Measurements from ENCODE around the gene CITED1. TPM values are rescaled to one million over a fixed set of nuclear protein-coding genes. Genes with fewer than 3 reads are reported as not detected.

Gene CITED1, protein sequence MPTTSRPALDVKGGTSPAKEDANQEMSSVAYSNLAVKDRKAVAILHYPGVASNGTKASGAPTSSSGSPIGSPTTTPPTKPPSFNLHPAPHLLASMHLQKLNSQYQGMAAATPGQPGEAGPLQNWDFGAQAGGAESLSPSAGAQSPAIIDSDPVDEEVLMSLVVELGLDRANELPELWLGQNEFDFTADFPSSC
- 1 to 10 TPM in 2 of 4 donors, under 1 TPM in 1, not detected in 1; 0.86 to 2.0 (median 1.3) TPM for polyA plus RNA-seq
- long read RNA-seq, donor 1, partial matches to known transcripts = 0 of 3 reads
- long read RNA-seq, donor 1, other reads (novel, unspliced or antisense) = 0 of 3 reads
- long read RNA-seq, donor 2 = 0 reads
- long read RNA-seq, donor 3 = 0 reads
- long read RNA-seq, donor 4 = 0 reads
- long read RNA-seq, donor 5 = 0 reads
- long read RNA-seq, donor 6 = 0 reads
- long read RNA-seq, donor 7, partial matches to known transcripts = 0 of 1 reads
- long read RNA-seq, donor 7, other reads (novel, unspliced or antisense) = 0 of 1 reads
- long read RNA-seq, donor 8, partial matches to known transcripts = 0 of 1 reads
- long read RNA-seq, donor 8, other reads (novel, unspliced or antisense) = 0 of 1 reads
- long read RNA-seq, donor 9 = 0 reads
- long read RNA-seq, donor 10, partial matches to known transcripts = 0 of 4 reads
- long read RNA-seq, donor 10, other reads (novel, unspliced or antisense) = 0 of 4 reads

- Histone ChIP-seq H3K9me3 (ENCODE audit: control insufficient read depth in 2 of 2, insufficient read depth in 1 of 2, low read depth in 1 of 2, low read length in 1 of 2) (no peaks in the 10 kb centered on the region), H3K4me3 (ENCODE audit: low read depth in 1 of 3, low read length in 3 of 3) (peak within 1 kb of the TSS; percentile 36 to 58 (median 45)), H3K27me3 (ENCODE audit: control insufficient read depth in 3 of 3, insufficient read depth in 3 of 3, low read length in 3 of 3) (peaks cover 7 to 55% (median 12%) of the 10 kb centered on the region in 3 donors), H3K36me3 (ENCODE audit: control insufficient read depth in 3 of 3, insufficient read depth in 2 of 3, low read depth in 1 of 3, low read length in 3 of 3) (no peaks in the 10 kb centered on the region), H3K4me1 (ENCODE audit: control insufficient read depth in 3 of 3, insufficient read depth in 2 of 3, low read depth in 1 of 3, low read length in 2 of 3) (peaks cover 0 to 19% (median 0%) of the 10 kb centered on the region in 3 donors), H3K27ac (ENCODE audit: low read depth in 1 of 3, low read length in 2 of 3) (no peak within 1 kb of the TSS)
- FAIRE-seq = no peak
- DNase-seq = peak in 1 of 2 donors; percentile 14
- 0 to 21% (median 6%) methylated on average over 40 to 68 of the region's 68 CpGs for WGBS, 3 donors
These were observed at the start of gene CITED1 for GRCh38 chrX:72305286-72306084. CITED1 (minus strand) TSS chrX:72305914; CDS start chrX:72302869, 3,045 bp downstream.

DNA sequence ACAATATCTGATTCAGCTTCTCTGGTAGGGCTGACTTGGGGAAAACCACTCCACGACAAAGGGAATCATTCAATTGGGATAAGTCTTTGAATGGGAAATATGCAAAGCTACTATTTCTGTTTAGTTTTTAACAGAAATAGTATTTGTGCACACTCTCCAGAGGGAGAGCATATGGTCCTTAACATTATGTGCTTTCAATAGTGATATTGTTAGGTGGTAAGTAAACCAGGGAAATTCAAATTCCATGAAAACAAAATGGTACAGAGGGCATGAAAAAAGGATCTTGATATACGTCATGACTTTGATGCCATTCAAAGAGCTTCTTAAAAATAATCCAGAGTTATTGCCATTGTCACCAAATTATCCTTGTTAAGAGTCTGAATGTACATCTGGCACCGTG is 47.1 kb upstream of the CITED1 start:
- DNase-seq = no peak
- H3K4me3 ChIP-seq (ENCODE audit: low read depth in 1 of 3, low read length in 3 of 3) = no peak overlapping the region
- H3K27ac ChIP-seq (ENCODE audit: low read depth in 1 of 3, low read length in 2 of 3) = no peak overlapping the region
- no peaks in the 10 kb centered on the region for H3K4me1 ChIP-seq (ENCODE audit: control insufficient read depth in 3 of 3, insufficient read depth in 2 of 3, low read depth in 1 of 3, low read length in 2 of 3)
- H3K9me3 ChIP-seq (ENCODE audit: control insufficient read depth in 2 of 2, insufficient read depth in 1 of 2, low read depth in 1 of 2, low read length in 1 of 2) = no peaks in the 10 kb centered on the region
- H3K36me3 ChIP-seq (ENCODE audit: control insufficient read depth in 3 of 3, insufficient read depth in 2 of 3, low read depth in 1 of 3, low read length in 3 of 3) = peaks cover 0 to 12% (median 0%) of the 10 kb centered on the region in 3 donors
- WGBS, 3 donors = 66 to 97% (median 86%) methylated on average over 3 of the region's 3 CpGs
- no peak for FAIRE-seq
- no peaks in the 10 kb centered on the region for H3K27me3 ChIP-seq (ENCODE audit: control insufficient read depth in 3 of 3, insufficient read depth in 3 of 3, low read length in 3 of 3)

- no peak for DNase-seq
These were observed 46.1 kb upstream of the CITED1 start for GRCh38 chrX:72351606-72352334.

GRCh38 chrX:72349190-72349589 is 43.5 kb upstream of the CITED1 start:
- Histone ChIP-seq H3K27me3 (ENCODE audit: control insufficient read depth in 3 of 3, insufficient read depth in 3 of 3, low read length in 3 of 3) (no peaks in the 10 kb centered on the region), H3K27ac (ENCODE audit: low read depth in 1 of 3, low read length in 2 of 3) (no peak overlapping the region), H3K4me3 (ENCODE audit: low read depth in 1 of 3, low read length in 3 of 3) (no peak overlapping the region), H3K4me1 (ENCODE audit: control insufficient read depth in 3 of 3, insufficient read depth in 2 of 3, low read depth in 1 of 3, low read length in 2 of 3) (no peaks in the 10 kb centered on the region), H3K36me3 (ENCODE audit: control insufficient read depth in 3 of 3, insufficient read depth in 2 of 3, low read depth in 1 of 3, low read length in 3 of 3) (peaks cover 0 to 14% (median 0%) of the 10 kb centered on the region in 3 donors), H3K9me3 (ENCODE audit: control insufficient read depth in 2 of 2, insufficient read depth in 1 of 2, low read depth in 1 of 2, low read length in 1 of 2) (no peaks in the 10 kb centered on the region)
- DNase-seq (no peak), FAIRE-seq (no peak)
- WGBS, 3 donors = 53 to 86% (median 77%) methylated on average over 3 of the region's 3 CpGs

More at GRCh38 chrX:72351606-72352334, 46.1 kb upstream of the CITED1 start:
- WGBS, 3 donors = 83 to 88% (median 85%) methylated on average over 5 to 8 of the region's 8 CpGs
- Histone ChIP-seq H3K27ac (ENCODE audit: low read depth in 1 of 3, low read length in 2 of 3) (no peak overlapping the region), H3K27me3 (ENCODE audit: control insufficient read depth in 3 of 3, insufficient read depth in 3 of 3, low read length in 3 of 3) (no peaks in the 10 kb centered on the region), H3K36me3 (ENCODE audit: control insufficient read depth in 3 of 3, insufficient read depth in 2 of 3, low read depth in 1 of 3, low read length in 3 of 3) (peaks cover 0 to 12% (median 0%) of the 10 kb centered on the region in 3 donors), H3K4me1 (ENCODE audit: control insufficient read depth in 3 of 3, insufficient read depth in 2 of 3, low read depth in 1 of 3, low read length in 2 of 3) (no peaks in the 10 kb centered on the region), H3K9me3 (ENCODE audit: control insufficient read depth in 2 of 2, insufficient read depth in 1 of 2, low read depth in 1 of 2, low read length in 1 of 2) (no peaks in the 10 kb centered on the region), H3K4me3 (ENCODE audit: low read depth in 1 of 3, low read length in 3 of 3) (no peak overlapping the region)
- no peak for FAIRE-seq

- DNase-seq (no peak), FAIRE-seq (no peak)
- no peaks in the 10 kb centered on the region for H3K27me3 ChIP-seq (ENCODE audit: control insufficient read depth in 3 of 3, insufficient read depth in 3 of 3, low read length in 3 of 3)
- no peak overlapping the region for H3K4me3 ChIP-seq (ENCODE audit: low read depth in 1 of 3, low read length in 3 of 3)
- 86 to 91% (median 91%) methylated on average over 5 of the region's 5 CpGs for WGBS, 3 donors
- H3K27ac ChIP-seq (ENCODE audit: low read depth in 1 of 3, low read length in 2 of 3) = no peak overlapping the region
- H3K36me3 ChIP-seq (ENCODE audit: control insufficient read depth in 3 of 3, insufficient read depth in 2 of 3, low read depth in 1 of 3, low read length in 3 of 3) = peaks cover 0 to 14% (median 0%) of the 10 kb centered on the region in 3 donors
- H3K4me1 ChIP-seq (ENCODE audit: control insufficient read depth in 3 of 3, insufficient read depth in 2 of 3, low read depth in 1 of 3, low read length in 2 of 3) = no peaks in the 10 kb centered on the region
- no peaks in the 10 kb centered on the region for H3K9me3 ChIP-seq (ENCODE audit: control insufficient read depth in 2 of 2, insufficient read depth in 1 of 2, low read depth in 1 of 2, low read length in 1 of 2)
These were observed 42.7 kb upstream of the CITED1 start for GRCh38 chrX:72348247-72348979.

- Histone ChIP-seq H3K27me3 (ENCODE audit: control insufficient read depth in 3 of 3, insufficient read depth in 3 of 3, low read length in 3 of 3) (no peaks in the 10 kb centered on the region), H3K36me3 (ENCODE audit: control insufficient read depth in 3 of 3, insufficient read depth in 2 of 3, low read depth in 1 of 3, low read length in 3 of 3) (peaks cover 0 to 14% (median 0%) of the 10 kb centered on the region in 3 donors), H3K9me3 (ENCODE audit: control insufficient read depth in 2 of 2, insufficient read depth in 1 of 2, low read depth in 1 of 2, low read length in 1 of 2) (no peaks in the 10 kb centered on the region), H3K4me3 (ENCODE audit: low read depth in 1 of 3, low read length in 3 of 3) (no peak overlapping the region), H3K4me1 (ENCODE audit: control insufficient read depth in 3 of 3, insufficient read depth in 2 of 3, low read depth in 1 of 3, low read length in 2 of 3) (no peaks in the 10 kb centered on the region), H3K27ac (ENCODE audit: low read depth in 1 of 3, low read length in 2 of 3) (no peak overlapping the region)
- WGBS, 3 donors = 69 to 86% (median 75%) methylated on average over 2 of the region's 2 CpGs
- DNase-seq (no peak), FAIRE-seq (no peak)
These were observed 41.7 kb upstream of the CITED1 start for GRCh38 chrX:72347366-72347765.

- Histone ChIP-seq H3K27ac (ENCODE audit: low read depth in 1 of 3, low read length in 2 of 3) (no peak overlapping the region), H3K4me3 (ENCODE audit: low read depth in 1 of 3, low read length in 3 of 3) (no peak overlapping the region), H3K4me1 (ENCODE audit: control insufficient read depth in 3 of 3, insufficient read depth in 2 of 3, low read depth in 1 of 3, low read length in 2 of 3) (no peaks in the 10 kb centered on the region), H3K36me3 (ENCODE audit: control insufficient read depth in 3 of 3, insufficient read depth in 2 of 3, low read depth in 1 of 3, low read length in 3 of 3) (peaks cover 0 to 10% (median 0%) of the 10 kb centered on the region in 3 donors), H3K9me3 (ENCODE audit: control insufficient read depth in 2 of 2, insufficient read depth in 1 of 2, low read depth in 1 of 2, low read length in 1 of 2) (no peaks in the 10 kb centered on the region), H3K27me3 (ENCODE audit: control insufficient read depth in 3 of 3, insufficient read depth in 3 of 3, low read length in 3 of 3) (no peaks in the 10 kb centered on the region)
- DNase-seq = no peak
- 71 to 90% (median 89%) methylated on average over 6 of the region's 6 CpGs for WGBS, 3 donors
- FAIRE-seq = no peak
These were observed 40.7 kb upstream of the CITED1 start for GRCh38 chrX:72346302-72346949.

Measured in small intestine (tissue), 16 donors.